SK-N-SH (cell line): ENCODE data around the gene SURF6.

Experiments
- CHD2 ChIP-seq: fragments of 150-350 bp; IDR thresholded peaks from 2 replicates; pipeline ENCODE4 v1.6.1; 2018; ENCODE audit warnings: low read length; ENCODE audit not compliant: partially characterized antibody
- ELF1 ChIP-seq: IDR thresholded peaks from 2 replicates; pipeline ENCODE4 v1.4.0; 2012
- EP300 ChIP-seq, 2 experiments: IDR thresholded peaks; 2 replicates each; pipeline versions ENCODE4 v1.4.0 to v1.6.1; 2012; ENCODE audit warnings: borderline replicate concordance in 1 of 2, low read depth in 1 of 2, low read length in 1 of 2
- FOXM1 ChIP-seq: IDR thresholded peaks from 2 replicates; pipeline ENCODE4 v1.4.0; 2012; ENCODE audit warnings: low read depth, mild to moderate bottlenecking
- GABPA ChIP-seq: IDR thresholded peaks from 2 replicates; pipeline ENCODE4 v1.4.0; 2012; ENCODE audit warnings: low read depth, mild to moderate bottlenecking
- JUND ChIP-seq: IDR thresholded peaks from 2 replicates; pipeline ENCODE4 v1.4.0; 2012
- POLR2AphosphoS5 ChIP-seq: IDR thresholded peaks from 2 replicates; pipeline ENCODE4 v1.6.1; 2012; ENCODE audit warnings: low read depth, low read length
- RAD21 ChIP-seq: IDR thresholded peaks from 2 replicates; pipeline ENCODE4 v1.6.1; 2012; ENCODE audit warnings: mild to moderate bottlenecking, low read length
- YY1 ChIP-seq: IDR thresholded peaks from 2 replicates; pipeline ENCODE4 v1.4.0; 2012; ENCODE audit warnings: low read depth, mild to moderate bottlenecking
- TF ChIP-seq, protein P1 (sequence below): fragments of 200-600 bp; sonication (generic); IDR thresholded peaks from 2 replicates; pipeline ENCODE4 v1.6.1; 2017; ENCODE audit warnings: antibody characterized with exemption, mild to moderate bottlenecking, moderate library complexity
- TF ChIP-seq, protein P2 (sequence below): fragments of 150-350 bp; IDR thresholded peaks from 2 replicates; pipeline ENCODE4 v1.6.1; 2017; ENCODE audit warnings: antibody characterized with exemption, low read length, low read depth, borderline replicate concordance
- TF ChIP-seq, protein P3 (sequence below): IDR thresholded peaks from 2 replicates; pipeline ENCODE4 v1.4.0; 2012; ENCODE audit warnings: low read depth, borderline replicate concordance
- TF ChIP-seq, protein P4 (sequence below): IDR thresholded peaks from 2 replicates; pipeline ENCODE4 v1.6.1; 2012; ENCODE audit warnings: mild to moderate bottlenecking, low read depth, low read length, moderate library complexity
- TF ChIP-seq, protein P5 (sequence below): IDR thresholded peaks from 2 replicates; pipeline ENCODE4 v1.4.0; 2012; ENCODE audit warnings: low read depth

DNA sequence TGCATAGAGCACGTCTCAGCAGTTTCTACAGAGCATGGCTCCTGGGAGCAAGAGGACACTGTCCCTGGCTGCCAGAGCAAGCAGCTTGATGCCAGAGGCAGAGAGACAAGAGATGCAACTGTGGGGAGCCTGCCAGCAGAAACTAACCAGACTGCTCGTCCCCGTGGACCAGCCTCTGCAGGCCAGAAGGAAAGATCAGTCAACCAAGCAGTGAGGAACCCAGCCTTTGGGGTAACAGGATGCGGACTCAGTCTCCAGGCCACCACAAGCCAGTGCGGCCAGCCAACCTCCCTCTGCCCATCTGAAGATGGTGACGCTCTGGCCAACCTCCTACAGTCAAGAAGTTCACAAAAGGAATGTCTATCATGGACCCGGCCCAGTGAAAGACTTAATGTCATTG, 36.2 kb upstream of the SURF6 start:
- TF ChIP-seq EP300 (IDR thresholded peaks at IDR 0.05; ENCODE audit: borderline replicate concordance in 1 of 2, low read depth in 1 of 2, low read length in 1 of 2) (no peak), ELF1 (no peak), RAD21 (no peak), FOXM1 (no peak), YY1 (no peak), POLR2AphosphoS5 (no peak), JUND (no peak), CHD2 (no peak), GABPA (no peak)
- TF ChIP-seq, protein P1, sequence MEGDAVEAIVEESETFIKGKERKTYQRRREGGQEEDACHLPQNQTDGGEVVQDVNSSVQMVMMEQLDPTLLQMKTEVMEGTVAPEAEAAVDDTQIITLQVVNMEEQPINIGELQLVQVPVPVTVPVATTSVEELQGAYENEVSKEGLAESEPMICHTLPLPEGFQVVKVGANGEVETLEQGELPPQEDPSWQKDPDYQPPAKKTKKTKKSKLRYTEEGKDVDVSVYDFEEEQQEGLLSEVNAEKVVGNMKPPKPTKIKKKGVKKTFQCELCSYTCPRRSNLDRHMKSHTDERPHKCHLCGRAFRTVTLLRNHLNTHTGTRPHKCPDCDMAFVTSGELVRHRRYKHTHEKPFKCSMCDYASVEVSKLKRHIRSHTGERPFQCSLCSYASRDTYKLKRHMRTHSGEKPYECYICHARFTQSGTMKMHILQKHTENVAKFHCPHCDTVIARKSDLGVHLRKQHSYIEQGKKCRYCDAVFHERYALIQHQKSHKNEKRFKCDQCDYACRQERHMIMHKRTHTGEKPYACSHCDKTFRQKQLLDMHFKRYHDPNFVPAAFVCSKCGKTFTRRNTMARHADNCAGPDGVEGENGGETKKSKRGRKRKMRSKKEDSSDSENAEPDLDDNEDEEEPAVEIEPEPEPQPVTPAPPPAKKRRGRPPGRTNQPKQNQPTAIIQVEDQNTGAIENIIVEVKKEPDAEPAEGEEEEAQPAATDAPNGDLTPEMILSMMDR = no peak
- TF ChIP-seq, protein P2, sequence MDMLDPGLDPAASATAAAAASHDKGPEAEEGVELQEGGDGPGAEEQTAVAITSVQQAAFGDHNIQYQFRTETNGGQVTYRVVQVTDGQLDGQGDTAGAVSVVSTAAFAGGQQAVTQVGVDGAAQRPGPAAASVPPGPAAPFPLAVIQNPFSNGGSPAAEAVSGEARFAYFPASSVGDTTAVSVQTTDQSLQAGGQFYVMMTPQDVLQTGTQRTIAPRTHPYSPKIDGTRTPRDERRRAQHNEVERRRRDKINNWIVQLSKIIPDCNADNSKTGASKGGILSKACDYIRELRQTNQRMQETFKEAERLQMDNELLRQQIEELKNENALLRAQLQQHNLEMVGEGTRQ = no peak
- TF ChIP-seq, protein P3, sequence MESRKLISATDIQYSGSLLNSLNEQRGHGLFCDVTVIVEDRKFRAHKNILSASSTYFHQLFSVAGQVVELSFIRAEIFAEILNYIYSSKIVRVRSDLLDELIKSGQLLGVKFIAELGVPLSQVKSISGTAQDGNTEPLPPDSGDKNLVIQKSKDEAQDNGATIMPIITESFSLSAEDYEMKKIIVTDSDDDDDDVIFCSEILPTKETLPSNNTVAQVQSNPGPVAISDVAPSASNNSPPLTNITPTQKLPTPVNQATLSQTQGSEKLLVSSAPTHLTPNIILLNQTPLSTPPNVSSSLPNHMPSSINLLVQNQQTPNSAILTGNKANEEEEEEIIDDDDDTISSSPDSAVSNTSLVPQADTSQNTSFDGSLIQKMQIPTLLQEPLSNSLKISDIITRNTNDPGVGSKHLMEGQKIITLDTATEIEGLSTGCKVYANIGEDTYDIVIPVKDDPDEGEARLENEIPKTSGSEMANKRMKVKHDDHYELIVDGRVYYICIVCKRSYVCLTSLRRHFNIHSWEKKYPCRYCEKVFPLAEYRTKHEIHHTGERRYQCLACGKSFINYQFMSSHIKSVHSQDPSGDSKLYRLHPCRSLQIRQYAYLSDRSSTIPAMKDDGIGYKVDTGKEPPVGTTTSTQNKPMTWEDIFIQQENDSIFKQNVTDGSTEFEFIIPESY = no peak
- TF ChIP-seq, protein P4, sequence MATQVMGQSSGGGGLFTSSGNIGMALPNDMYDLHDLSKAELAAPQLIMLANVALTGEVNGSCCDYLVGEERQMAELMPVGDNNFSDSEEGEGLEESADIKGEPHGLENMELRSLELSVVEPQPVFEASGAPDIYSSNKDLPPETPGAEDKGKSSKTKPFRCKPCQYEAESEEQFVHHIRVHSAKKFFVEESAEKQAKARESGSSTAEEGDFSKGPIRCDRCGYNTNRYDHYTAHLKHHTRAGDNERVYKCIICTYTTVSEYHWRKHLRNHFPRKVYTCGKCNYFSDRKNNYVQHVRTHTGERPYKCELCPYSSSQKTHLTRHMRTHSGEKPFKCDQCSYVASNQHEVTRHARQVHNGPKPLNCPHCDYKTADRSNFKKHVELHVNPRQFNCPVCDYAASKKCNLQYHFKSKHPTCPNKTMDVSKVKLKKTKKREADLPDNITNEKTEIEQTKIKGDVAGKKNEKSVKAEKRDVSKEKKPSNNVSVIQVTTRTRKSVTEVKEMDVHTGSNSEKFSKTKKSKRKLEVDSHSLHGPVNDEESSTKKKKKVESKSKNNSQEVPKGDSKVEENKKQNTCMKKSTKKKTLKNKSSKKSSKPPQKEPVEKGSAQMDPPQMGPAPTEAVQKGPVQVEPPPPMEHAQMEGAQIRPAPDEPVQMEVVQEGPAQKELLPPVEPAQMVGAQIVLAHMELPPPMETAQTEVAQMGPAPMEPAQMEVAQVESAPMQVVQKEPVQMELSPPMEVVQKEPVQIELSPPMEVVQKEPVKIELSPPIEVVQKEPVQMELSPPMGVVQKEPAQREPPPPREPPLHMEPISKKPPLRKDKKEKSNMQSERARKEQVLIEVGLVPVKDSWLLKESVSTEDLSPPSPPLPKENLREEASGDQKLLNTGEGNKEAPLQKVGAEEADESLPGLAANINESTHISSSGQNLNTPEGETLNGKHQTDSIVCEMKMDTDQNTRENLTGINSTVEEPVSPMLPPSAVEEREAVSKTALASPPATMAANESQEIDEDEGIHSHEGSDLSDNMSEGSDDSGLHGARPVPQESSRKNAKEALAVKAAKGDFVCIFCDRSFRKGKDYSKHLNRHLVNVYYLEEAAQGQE = no peak
- TF ChIP-seq, protein P5, sequence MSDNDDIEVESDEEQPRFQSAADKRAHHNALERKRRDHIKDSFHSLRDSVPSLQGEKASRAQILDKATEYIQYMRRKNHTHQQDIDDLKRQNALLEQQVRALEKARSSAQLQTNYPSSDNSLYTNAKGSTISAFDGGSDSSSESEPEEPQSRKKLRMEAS = no peak
